ENCODE results near the gene PRMT7. TPM values are rescaled to one million over a fixed set of nuclear protein-coding genes. Genes with fewer than 3 reads are reported as not detected.

PRMT7 gene
- total and polyA plus RNA-seq, 4 experiments from 2014 or later = 28.3 to 104 (median 64.5) TPM

GRCh38 chr16:68356249-68356918, 45.6 kb downstream of the PRMT7 start:
- Mint-ChIP-seq H3K4me3 (peak overlapping the region; percentile 65 to 89 (median 80)), H3K4me1 (peaks cover 21 to 51% (median 36%) of the 10 kb centered on the region in 4 donors), H3K27ac (peak overlapping the region in 6 of 7 donors; percentile 47 to 85 (median 80)), H3K36me3 (peaks cover 19 to 42% of the 10 kb centered on the region in 2 donors), H3K9me3 (no peaks in the 10 kb centered on the region), H3K27me3 (no peaks in the 10 kb centered on the region)
- Histone ChIP-seq H3K4me1 (ENCODE audit: insufficient read depth, low read length) (peaks cover 40% of the 10 kb centered on the region), H3K4me3 (ENCODE audit: low read length in 2 of 2) (peak overlapping the region; percentile 23 to 29), H3K27ac (ENCODE audit: low read depth, low read length) (no peak overlapping the region), H3K27me3 (ENCODE audit: insufficient read depth, low read length) (no peaks in the 10 kb centered on the region), H3K36me3 (ENCODE audit: insufficient read depth, low read length) (peaks cover 19% of the 10 kb centered on the region), H3K9me3 (ENCODE audit: control insufficient read depth in 1 of 2, low read length in 2 of 2) (no peaks in the 10 kb centered on the region)
- CTCF ChIA-PET (ENCODE audit: partially characterized antibody) = interaction anchor here (0.8 to 2.9 kb wide), 11 partner anchors 8 to 155 kb away, joined by 3 to 14 read pairs (median 4); no protein-coding TSS in a partner anchor
- intact Hi-C loops (cut with micrococcal nuclease) = no loop called here
- peak; percentile 73 to 86 (median 80) for DNase-seq
- POLR2A ChIA-PET (ENCODE audit: partially characterized antibody) = interaction anchor here (0.5 to 1.3 kb wide), 7 partner anchors 12 to 490 kb away, joined by 3 to 4 read pairs (median 3); partner anchors contain the start of gene SLC7A6

GRCh38 chr16:68356919-68357286, 46.1 kb downstream of the PRMT7 start:
- peaks cover 40% of the 10 kb centered on the region for H3K4me1 ChIP-seq (ENCODE audit: insufficient read depth, low read length)
- Mint-ChIP-seq H3K9me3 (no peaks in the 10 kb centered on the region), H3K4me3 (peak overlapping the region in 7 of 8 donors; percentile 65 to 89 (median 81)), H3K36me3 (peaks cover 19 to 40% of the 10 kb centered on the region in 2 donors), H3K27me3 (no peaks in the 10 kb centered on the region), H3K4me1 (peaks cover 21 to 51% (median 36%) of the 10 kb centered on the region in 4 donors), H3K27ac (peak overlapping the region in 2 of 7 donors; percentile 29 to 82)
- POLR2A ChIA-PET (ENCODE audit: partially characterized antibody) = interaction anchor here (1.1 to 1.3 kb wide), 3 partner anchors 11 to 350 kb away, joined by 3 read pairs; partner anchors contain the start of gene SLC7A6
- intact Hi-C loops (cut with micrococcal nuclease) = no loop called here
- peaks cover 17% of the 10 kb centered on the region for H3K36me3 ChIP-seq (ENCODE audit: insufficient read depth, low read length)
- H3K27me3 ChIP-seq (ENCODE audit: insufficient read depth, low read length) = no peaks in the 10 kb centered on the region
- DNase-seq = no peak
- H3K27ac ChIP-seq (ENCODE audit: low read depth, low read length) = no peak overlapping the region
- H3K9me3 ChIP-seq (ENCODE audit: control insufficient read depth in 1 of 2, low read length in 2 of 2) = no peaks in the 10 kb centered on the region
- CTCF ChIA-PET (ENCODE audit: partially characterized antibody) = interaction anchor here (0.9 to 2.9 kb wide), 9 partner anchors 8 to 154 kb away, joined by 3 to 14 read pairs (median 4); no protein-coding TSS in a partner anchor
- H3K4me3 ChIP-seq (ENCODE audit: low read length in 2 of 2) = peak overlapping the region; percentile 23 to 29

GRCh38 chr16:68357521-68357922, 46.7 kb downstream of the PRMT7 start:
- CTCF ChIA-PET (ENCODE audit: partially characterized antibody) = interaction anchor here (1.0 to 2.9 kb wide), 5 partner anchors 10 to 153 kb away, joined by 3 to 14 read pairs (median 13); no protein-coding TSS in a partner anchor
- intact Hi-C loops (cut with micrococcal nuclease) = no loop called here
- DNase-seq = no peak

GRCh38 chr16:68357923-68358322, 47.1 kb downstream of the PRMT7 start:
- H3K4me1 Mint-ChIP-seq = peaks cover 17 to 52% (median 35%) of the 10 kb centered on the region in 4 donors
- Histone ChIP-seq H3K27me3 (ENCODE audit: insufficient read depth, low read length) (no peaks in the 10 kb centered on the region), H3K36me3 (ENCODE audit: insufficient read depth, low read length) (peaks cover 13% of the 10 kb centered on the region), H3K4me3 (ENCODE audit: low read length in 2 of 2) (no peak overlapping the region), H3K4me1 (ENCODE audit: insufficient read depth, low read length) (peaks cover 40% of the 10 kb centered on the region), H3K9me3 (ENCODE audit: control insufficient read depth in 1 of 2, low read length in 2 of 2) (no peaks in the 10 kb centered on the region), H3K27ac (ENCODE audit: low read depth, low read length) (no peak overlapping the region)
- no peak for DNase-seq
- no peaks in the 10 kb centered on the region for H3K9me3 Mint-ChIP-seq
- H3K36me3 Mint-ChIP-seq = peaks cover 19 to 32% of the 10 kb centered on the region in 2 donors
- intact Hi-C loops (cut with micrococcal nuclease) = no loop called here
- POLR2A ChIA-PET (ENCODE audit: partially characterized antibody) = no interaction called here
- CTCF ChIA-PET (ENCODE audit: partially characterized antibody) = interaction anchor here (2.3 to 2.9 kb wide), 3 partner anchors 9 to 97 kb away, joined by 13 to 14 read pairs (median 14); no protein-coding TSS in a partner anchor
- no peaks in the 10 kb centered on the region for H3K27me3 Mint-ChIP-seq
- H3K4me3 Mint-ChIP-seq = peak overlapping the region in 2 of 8 donors; percentile 17 to 20
- H3K27ac Mint-ChIP-seq = peak overlapping the region in 1 of 7 donors; percentile 17

More at GRCh38 chr16:68357521-68357922, 46.7 kb downstream of the PRMT7 start:
- peaks cover 40% of the 10 kb centered on the region for H3K4me1 ChIP-seq (ENCODE audit: insufficient read depth, low read length)
- POLR2A ChIA-PET (ENCODE audit: partially characterized antibody) = interaction anchor here (1.1 kb wide), 1 partner anchor 11 kb away, joined by 3 read pairs; no protein-coding TSS in a partner anchor
- H3K27me3 Mint-ChIP-seq = no peaks in the 10 kb centered on the region
- H3K36me3 ChIP-seq (ENCODE audit: insufficient read depth, low read length) = peaks cover 13% of the 10 kb centered on the region
- no peaks in the 10 kb centered on the region for H3K9me3 Mint-ChIP-seq
- H3K4me3 Mint-ChIP-seq = peak overlapping the region in 3 of 8 donors; percentile 17 to 54 (median 20)
- H3K36me3 Mint-ChIP-seq = peaks cover 19 to 36% of the 10 kb centered on the region in 2 donors
- no peak overlapping the region for H3K27ac ChIP-seq (ENCODE audit: low read depth, low read length)
- H3K9me3 ChIP-seq (ENCODE audit: control insufficient read depth in 1 of 2, low read length in 2 of 2) = no peaks in the 10 kb centered on the region
- no peak overlapping the region for H3K27ac Mint-ChIP-seq
- H3K27me3 ChIP-seq (ENCODE audit: insufficient read depth, low read length) = no peaks in the 10 kb centered on the region
- peaks cover 19 to 51% (median 36%) of the 10 kb centered on the region in 4 donors for H3K4me1 Mint-ChIP-seq
- H3K4me3 ChIP-seq (ENCODE audit: low read length in 2 of 2) = no peak overlapping the region

GRCh38 chr16:68358951-68359350, 48.1 kb downstream of the PRMT7 start:
- Mint-ChIP-seq H3K4me1 (peaks cover 17 to 53% (median 36%) of the 10 kb centered on the region in 4 donors), H3K27ac (no peak overlapping the region), H3K4me3 (no peak overlapping the region), H3K36me3 (peaks cover 19 to 24% of the 10 kb centered on the region in 2 donors), H3K27me3 (no peaks in the 10 kb centered on the region), H3K9me3 (no peaks in the 10 kb centered on the region)
- H3K4me1 ChIP-seq (ENCODE audit: insufficient read depth, low read length) = peaks cover 42% of the 10 kb centered on the region
- ChIA-PET POLR2A (ENCODE audit: partially characterized antibody) (no interaction called here), CTCF (ENCODE audit: partially characterized antibody) (no interaction called here)
- no peak overlapping the region for H3K4me3 ChIP-seq (ENCODE audit: low read length in 2 of 2)
- H3K36me3 ChIP-seq (ENCODE audit: insufficient read depth, low read length) = peaks cover 13% of the 10 kb centered on the region
- no peaks in the 10 kb centered on the region for H3K9me3 ChIP-seq (ENCODE audit: control insufficient read depth in 1 of 2, low read length in 2 of 2)
- no peak overlapping the region for H3K27ac ChIP-seq (ENCODE audit: low read depth, low read length)
- intact Hi-C loops (cut with micrococcal nuclease) = no loop called here
- no peaks in the 10 kb centered on the region for H3K27me3 ChIP-seq (ENCODE audit: insufficient read depth, low read length)
- DNase-seq = no peak

GRCh38 chr16:68359398-68360191, 48.8 kb downstream of the PRMT7 start:
- H3K27ac ChIP-seq (ENCODE audit: low read depth, low read length) = no peak overlapping the region
- Mint-ChIP-seq H3K9me3 (no peaks in the 10 kb centered on the region), H3K36me3 (peaks cover 17% of the 10 kb centered on the region in 2 donors), H3K4me3 (no peak overlapping the region), H3K27me3 (no peaks in the 10 kb centered on the region), H3K4me1 (peaks cover 20 to 55% (median 38%) of the 10 kb centered on the region in 4 donors), H3K27ac (no peak overlapping the region)
- no peaks in the 10 kb centered on the region for H3K27me3 ChIP-seq (ENCODE audit: insufficient read depth, low read length)
- peaks cover 10% of the 10 kb centered on the region for H3K36me3 ChIP-seq (ENCODE audit: insufficient read depth, low read length)
- no peak overlapping the region for H3K4me3 ChIP-seq (ENCODE audit: low read length in 2 of 2)
- ChIA-PET POLR2A (ENCODE audit: partially characterized antibody) (no interaction called here), CTCF (ENCODE audit: partially characterized antibody) (interaction anchor here (0.7 to 1.1 kb wide), 2 partner anchors 9 to 37 kb away, joined by 3 read pairs; no protein-coding TSS in a partner anchor)
- no peak for DNase-seq
- H3K4me1 ChIP-seq (ENCODE audit: insufficient read depth, low read length) = peaks cover 47% of the 10 kb centered on the region
- intact Hi-C loops (cut with micrococcal nuclease) = no loop called here
- no peaks in the 10 kb centered on the region for H3K9me3 ChIP-seq (ENCODE audit: control insufficient read depth in 1 of 2, low read length in 2 of 2)

All from CD4-positive, alpha-beta memory T cell (primary cell).